Activated T-helper 2 cell treated with anti-CD3 and anti-CD28 coated beads, Interferon-gamma antibody, Interleukin-2, Interleukin-4, amounts not matched to agents 10 μg/mL and 5 μg/mL and 100 μg/mL, durations not matched to agents 14 hours and 24 hours and 36 hours (primary cell): ENCODE data around the gene ABL2. TPM values are rescaled to one million over a fixed set of nuclear protein-coding genes. Genes with fewer than 3 reads are reported as not detected.
A peak's percentile ranks its signal among the peaks of the same experiment; 100 is the strongest.
"Not testable (repeated sequence)": the region's sequence is repeated elsewhere in the genome, so short reads cannot be mapped to it uniquely, and the experiment has no call there.

ENCODE experiments used
- DNase-seq: peaks from one replicate; pipeline ENCODE4 v3.0.0; 2021; ENCODE audit warnings: low spot score
- H3K27ac Mint-ChIP-seq: one replicate; pipeline ENCODE4 v1.8.0; 2021; ENCODE audit warnings: mixed read lengths
- H3K27me3 Mint-ChIP-seq: one replicate; pipeline ENCODE4 v1.8.0; 2021; ENCODE audit warnings: low read depth, mixed read lengths
- H3K36me3 Mint-ChIP-seq: one replicate; pipeline ENCODE4 v1.8.0; 2021; ENCODE audit warnings: low read depth, mixed read lengths
- H3K4me1 Mint-ChIP-seq: one replicate; pipeline ENCODE4 v1.8.0; 2021; ENCODE audit warnings: low read depth, mixed read lengths
- H3K4me3 Mint-ChIP-seq: one replicate; pipeline ENCODE4 v1.8.0; 2021; ENCODE audit warnings: low read depth, mild to moderate bottlenecking, moderate library complexity, mixed read lengths
- H3K9me3 Mint-ChIP-seq: one replicate; pipeline ENCODE4 v1.8.0; 2021; ENCODE audit warnings: mixed read lengths
- intact Hi-C: fragments of 100-400 bp; cut with micrococcal nuclease; formaldehyde crosslinking; loops from one replicate; pipeline ENCODE4 v1.15.1; 2023
- total RNA-seq: library from RNA; stranded (reverse); gene quantifications from 2 replicates; pipeline ENCODE4 v1.2.3, GENCODE V29; 2022

ABL2 gene
- total RNA-seq, 1 donor from 2014 or later = 7.7 TPM

DNA sequence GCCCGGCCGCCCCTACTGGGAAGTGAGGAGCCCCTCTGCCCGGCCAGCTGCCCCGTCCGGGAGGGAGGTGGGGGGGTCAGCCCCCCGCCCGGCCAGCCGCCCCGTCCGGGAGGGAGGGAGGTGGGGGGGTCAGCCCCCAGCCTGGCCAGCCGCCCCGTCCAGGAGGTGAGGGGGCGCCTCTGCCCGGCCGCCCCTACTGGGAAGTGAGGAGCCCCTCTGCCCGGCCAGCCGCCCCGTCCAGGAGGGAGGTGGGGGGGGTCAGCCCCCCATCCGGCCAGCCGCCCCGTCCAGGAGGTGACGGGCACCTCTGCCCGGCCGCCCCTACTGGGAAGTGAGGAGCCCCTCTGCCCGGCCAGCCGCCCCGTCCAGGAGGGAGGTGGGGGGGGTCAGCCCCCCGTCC lies 93.8 kb downstream of the ABL2 start:
- H3K27ac Mint-ChIP-seq, H3K27me3 Mint-ChIP-seq, H3K4me3 Mint-ChIP-seq, H3K36me3 Mint-ChIP-seq, H3K4me1 Mint-ChIP-seq, DNase-seq, intact Hi-C loops, H3K9me3 Mint-ChIP-seq: not testable (repeated sequence)

DNA sequence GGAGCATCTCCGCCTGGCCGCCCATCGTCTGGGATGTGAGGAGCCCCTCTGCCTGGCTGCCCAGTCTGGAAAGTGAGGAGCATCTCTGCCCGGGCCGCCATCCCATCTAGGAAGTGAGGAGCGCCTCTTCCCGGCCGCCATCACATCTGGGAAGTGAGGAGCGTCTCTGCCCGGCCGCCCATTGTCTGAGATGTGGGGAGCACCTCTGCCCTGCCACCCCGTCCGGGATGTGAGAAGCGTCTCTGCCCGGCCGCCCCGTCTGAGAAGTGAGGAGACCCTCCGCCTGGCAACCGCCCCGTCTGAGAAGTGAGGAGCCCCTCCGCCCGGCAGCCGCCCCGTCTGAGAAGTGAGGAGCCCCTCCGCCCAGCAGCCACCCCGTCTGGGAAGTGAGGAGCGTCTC lies 94.3 kb downstream of the ABL2 start:
- H3K36me3 Mint-ChIP-seq, DNase-seq, H3K4me3 Mint-ChIP-seq, H3K27me3 Mint-ChIP-seq, H3K4me1 Mint-ChIP-seq, intact Hi-C loops, H3K9me3 Mint-ChIP-seq, H3K27ac Mint-ChIP-seq: not testable (repeated sequence)

DNA sequence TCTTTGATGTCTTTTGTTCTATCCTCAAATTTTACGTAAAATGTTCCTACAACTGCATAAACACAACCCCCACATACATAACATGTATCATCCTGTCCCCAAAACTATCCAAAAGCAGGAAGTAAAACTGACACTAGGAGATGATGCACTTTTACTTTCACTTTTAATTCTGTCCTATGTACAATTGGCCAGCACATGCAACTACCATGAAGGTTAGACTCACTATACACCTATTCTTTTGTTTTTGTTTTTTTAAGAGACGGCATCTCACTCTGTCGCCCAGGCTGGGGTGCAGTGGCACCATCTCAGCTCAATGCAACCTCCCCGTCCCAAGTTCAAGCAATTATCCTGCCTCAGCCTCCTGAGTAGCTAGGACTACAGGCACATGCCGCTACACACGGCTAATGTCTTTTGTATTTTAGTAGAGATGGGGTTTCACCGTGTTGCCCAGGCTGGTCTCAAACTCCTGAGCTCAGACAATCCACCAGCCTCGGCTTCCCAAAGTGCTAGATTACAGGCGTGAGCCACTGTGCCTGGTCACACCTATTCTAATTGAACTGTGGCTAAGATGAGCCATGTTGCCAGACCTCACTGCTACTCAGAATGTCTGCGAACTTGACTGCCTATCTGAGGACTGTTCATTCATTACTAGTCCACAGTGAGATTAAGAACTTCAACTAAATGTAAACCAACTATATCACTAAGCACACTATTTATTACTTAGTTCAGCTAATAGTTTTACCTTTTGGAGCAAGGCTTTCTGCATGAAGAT lies 99.6 kb downstream of the ABL2 start:
- peak overlapping the region; percentile 93 for H3K27ac Mint-ChIP-seq
- H3K4me3 Mint-ChIP-seq = peak overlapping the region; percentile 72
- H3K9me3 Mint-ChIP-seq = no peaks in the 10 kb centered on the region
- intact Hi-C loops = loop anchor here (1.0 to 2.0 kb wide), 6 partner anchors 11 to 239 kb away; no protein-coding TSS in a partner anchor
- DNase-seq = peak; percentile 23
- peaks cover 6% of the 10 kb centered on the region for H3K36me3 Mint-ChIP-seq
- H3K4me1 Mint-ChIP-seq = peaks cover 13% of the 10 kb centered on the region
- H3K27me3 Mint-ChIP-seq = no peaks in the 10 kb centered on the region

DNA sequence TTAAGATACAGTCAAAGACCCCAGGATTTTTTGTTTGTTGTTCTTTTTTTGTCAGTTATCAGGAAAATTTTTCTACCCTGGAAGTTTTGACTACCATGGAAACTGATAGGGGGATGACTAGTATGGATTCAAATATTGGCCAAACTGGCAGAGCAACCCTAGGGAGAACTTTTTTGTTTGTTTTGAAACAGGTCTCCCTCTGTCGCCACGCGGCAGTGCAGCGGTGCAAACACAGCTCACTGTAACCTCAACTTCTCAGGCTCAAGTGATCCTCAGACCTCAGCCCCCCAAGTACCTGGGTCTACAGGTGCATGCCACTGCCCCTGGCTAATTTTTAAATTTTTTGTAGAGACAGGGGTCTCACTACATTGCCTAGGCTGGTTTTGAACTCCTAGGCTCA lies 101.0 kb downstream of the ABL2 start:
- H3K4me3 Mint-ChIP-seq = no peak overlapping the region
- intact Hi-C loops = loop anchor here (2.0 kb wide), 2 partner anchors 74 to 240 kb away; no protein-coding TSS in a partner anchor
- H3K36me3 Mint-ChIP-seq = peaks cover 6% of the 10 kb centered on the region
- H3K27me3 Mint-ChIP-seq = no peaks in the 10 kb centered on the region
- H3K27ac Mint-ChIP-seq = no peak overlapping the region
- peaks cover 13% of the 10 kb centered on the region for H3K4me1 Mint-ChIP-seq
- no peaks in the 10 kb centered on the region for H3K9me3 Mint-ChIP-seq
- no peak for DNase-seq

DNA sequence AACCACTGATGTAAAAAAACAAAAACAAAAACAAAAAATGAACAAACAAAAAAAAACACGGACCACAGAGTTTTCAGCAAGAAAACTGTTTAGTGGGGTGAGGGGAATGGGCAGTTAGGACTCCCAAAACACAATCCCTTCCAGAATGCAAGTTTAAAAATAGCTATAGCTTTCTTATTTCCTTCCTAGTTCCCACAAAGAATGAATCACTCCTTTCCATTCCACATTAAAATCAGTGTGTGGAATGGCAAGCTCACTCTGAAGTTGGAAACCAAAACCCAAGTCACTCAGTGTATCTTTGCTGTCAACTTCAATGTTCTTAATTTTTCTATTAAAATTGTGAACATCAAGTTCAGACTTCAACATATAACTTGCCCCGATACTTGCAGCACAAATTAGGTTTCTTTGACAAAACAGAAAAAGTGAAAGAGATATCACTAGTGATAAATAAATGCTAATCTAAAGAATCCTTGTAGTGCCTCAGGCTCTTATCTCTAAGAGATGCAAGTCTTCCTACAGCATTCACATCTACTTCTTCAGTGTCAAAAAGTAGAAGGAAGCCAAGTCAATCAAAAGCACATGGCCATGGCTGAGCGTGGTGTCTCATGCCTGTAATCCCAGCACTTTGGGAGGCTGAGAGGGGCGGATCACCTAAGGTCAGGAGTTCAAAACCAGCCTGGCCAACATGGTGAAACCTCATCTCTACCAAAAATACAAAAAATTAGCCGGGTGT lies 102.1 kb downstream of the ABL2 start:
- H3K9me3 Mint-ChIP-seq = no peaks in the 10 kb centered on the region
- no peak overlapping the region for H3K4me3 Mint-ChIP-seq
- DNase-seq = no peak
- H3K4me1 Mint-ChIP-seq = peaks cover 13% of the 10 kb centered on the region
- no peaks in the 10 kb centered on the region for H3K27me3 Mint-ChIP-seq
- H3K27ac Mint-ChIP-seq = no peak overlapping the region
- peaks cover 6% of the 10 kb centered on the region for H3K36me3 Mint-ChIP-seq
- intact Hi-C loops = no loop called here

DNA sequence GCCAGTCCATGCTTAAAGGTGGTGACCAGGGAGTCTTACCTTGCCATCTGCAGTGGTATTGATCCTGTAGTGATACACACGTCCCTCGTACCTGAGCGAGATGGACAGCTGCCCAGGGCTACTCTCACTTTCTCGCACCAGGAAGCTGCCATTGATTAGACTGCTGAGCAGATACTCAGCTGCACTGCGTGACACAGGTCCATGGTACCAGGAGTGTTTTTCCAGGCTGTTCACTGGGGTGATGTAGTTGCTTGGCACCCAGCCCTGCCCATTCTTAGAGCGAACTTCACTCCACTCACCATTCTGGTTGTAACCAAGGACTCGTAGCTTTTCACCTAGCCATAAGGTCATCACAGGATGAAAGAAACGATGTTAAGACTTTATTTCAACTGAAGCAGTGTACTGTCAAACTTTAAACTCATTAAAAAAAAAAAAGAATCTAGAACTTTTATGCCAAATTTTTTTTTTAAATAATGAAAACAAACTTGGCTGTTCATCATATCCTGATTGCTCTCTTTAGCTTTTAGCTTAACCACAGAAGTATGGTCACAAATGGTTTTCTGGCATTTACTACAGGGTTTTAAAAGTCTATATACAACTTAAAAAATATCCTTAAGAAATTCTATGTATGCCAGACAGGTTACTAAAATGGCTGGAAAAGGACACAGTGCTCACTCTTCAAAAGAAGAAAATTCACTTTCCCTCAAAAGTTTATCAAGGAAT lies 103.0 kb downstream of the ABL2 start:
- Mint-ChIP-seq H3K36me3 (peaks cover 6% of the 10 kb centered on the region), H3K27me3 (no peaks in the 10 kb centered on the region), H3K4me1 (peaks cover 15% of the 10 kb centered on the region), H3K9me3 (no peaks in the 10 kb centered on the region), H3K4me3 (no peak overlapping the region), H3K27ac (no peak overlapping the region)
- DNase-seq = no peak
- intact Hi-C loops = no loop called here

DNA sequence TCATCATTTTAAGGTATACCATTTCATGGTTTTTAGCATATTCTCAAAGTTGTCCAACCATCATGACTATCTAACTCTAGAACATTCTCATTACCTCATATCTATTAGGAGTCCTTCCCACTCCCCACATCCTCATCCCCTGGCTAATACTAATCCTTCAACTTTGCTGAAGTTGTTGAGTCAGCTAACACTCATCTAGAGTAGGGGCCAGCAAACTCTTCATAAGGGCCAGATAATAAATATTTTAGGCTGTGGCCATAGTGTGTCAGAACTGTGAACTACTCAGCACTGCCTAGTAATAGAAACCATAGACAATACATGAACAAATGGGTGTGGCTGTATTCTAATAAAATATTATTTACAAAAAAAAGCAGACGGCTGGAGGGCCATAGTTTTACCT lies 104.6 kb downstream of the ABL2 start:
- no peak for DNase-seq
- intact Hi-C loops = no loop called here
- Mint-ChIP-seq H3K27me3 (no peaks in the 10 kb centered on the region), H3K4me3 (no peak overlapping the region), H3K9me3 (no peaks in the 10 kb centered on the region), H3K36me3 (no peaks in the 10 kb centered on the region), H3K27ac (no peak overlapping the region), H3K4me1 (peaks cover 21% of the 10 kb centered on the region)

DNA sequence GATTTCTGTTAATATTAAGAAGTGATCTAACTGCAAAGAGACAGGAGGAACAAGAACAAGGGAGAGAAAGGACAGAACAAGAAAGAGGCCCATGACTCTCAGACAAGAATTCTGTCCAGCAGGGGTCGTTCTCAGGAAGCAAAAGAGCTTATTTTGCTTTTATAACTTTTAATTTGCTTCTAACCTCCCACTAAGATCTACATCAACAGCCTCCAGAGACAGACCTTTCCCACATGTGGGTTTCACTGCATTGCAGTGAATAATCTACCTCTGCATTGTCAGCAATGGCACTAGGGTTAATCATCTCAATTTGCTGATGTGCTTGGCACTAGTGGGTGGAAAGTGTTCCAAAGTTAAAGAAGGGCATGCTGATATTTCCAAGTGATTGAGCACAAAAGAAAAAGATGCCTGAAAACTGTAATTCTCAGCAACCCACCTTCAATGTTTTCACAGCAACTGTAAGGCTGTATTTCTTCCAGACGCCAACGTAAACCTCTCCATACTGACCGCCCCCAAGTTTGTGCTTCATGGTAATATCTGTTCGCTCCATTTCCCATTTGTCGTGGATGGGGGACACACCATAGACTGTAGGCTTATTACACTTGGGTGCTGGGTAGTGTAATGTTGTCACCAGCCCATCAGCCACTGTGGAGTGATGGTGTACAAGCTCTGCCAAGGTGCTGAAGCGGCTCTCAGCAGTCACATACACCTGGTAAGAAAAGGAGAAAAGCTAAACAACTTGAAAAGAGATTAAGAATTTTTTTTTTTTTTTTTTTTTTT lies 108.1 kb downstream of the ABL2 start:
- peaks cover 13% of the 10 kb centered on the region for H3K36me3 Mint-ChIP-seq
- no peaks in the 10 kb centered on the region for H3K9me3 Mint-ChIP-seq
- H3K4me3 Mint-ChIP-seq = no peak overlapping the region
- peaks cover 8% of the 10 kb centered on the region for H3K4me1 Mint-ChIP-seq
- H3K27me3 Mint-ChIP-seq = no peaks in the 10 kb centered on the region
- H3K27ac Mint-ChIP-seq = no peak overlapping the region
- intact Hi-C loops = loop anchor here (1.0 to 2.0 kb wide), 4 partner anchors 73 to 248 kb away; partner anchors contain the start of genes ABL2 and SOAT1
- no peak for DNase-seq

DNA sequence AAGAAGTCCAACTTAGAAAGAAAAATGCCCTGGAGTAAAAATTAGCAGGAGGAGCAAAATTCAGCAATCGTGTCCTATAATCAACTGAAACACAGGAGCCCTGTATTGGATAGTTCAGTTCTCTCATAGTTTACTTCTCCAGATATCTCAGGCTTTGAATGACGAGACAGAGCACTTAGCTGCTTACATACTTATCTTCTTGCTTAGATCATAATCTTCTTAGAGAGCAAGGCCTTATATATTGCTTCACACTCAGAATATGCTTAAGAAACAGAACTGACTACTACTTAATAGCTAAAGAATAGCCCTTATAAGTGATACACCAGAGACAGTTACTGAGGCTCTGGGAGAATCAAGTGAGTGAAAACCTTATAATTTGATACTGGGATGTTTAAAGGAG lies 108.7 kb downstream of the ABL2 start:
- H3K9me3 Mint-ChIP-seq = no peaks in the 10 kb centered on the region
- no peak for DNase-seq
- peaks cover 8% of the 10 kb centered on the region for H3K4me1 Mint-ChIP-seq
- intact Hi-C loops = loop anchor here (1.0 to 2.0 kb wide), 4 partner anchors 74 to 249 kb away; partner anchors contain the start of genes ABL2 and SOAT1
- peaks cover 13% of the 10 kb centered on the region for H3K36me3 Mint-ChIP-seq
- H3K27ac Mint-ChIP-seq = no peak overlapping the region
- no peak overlapping the region for H3K4me3 Mint-ChIP-seq
- H3K27me3 Mint-ChIP-seq = no peaks in the 10 kb centered on the region

DNA sequence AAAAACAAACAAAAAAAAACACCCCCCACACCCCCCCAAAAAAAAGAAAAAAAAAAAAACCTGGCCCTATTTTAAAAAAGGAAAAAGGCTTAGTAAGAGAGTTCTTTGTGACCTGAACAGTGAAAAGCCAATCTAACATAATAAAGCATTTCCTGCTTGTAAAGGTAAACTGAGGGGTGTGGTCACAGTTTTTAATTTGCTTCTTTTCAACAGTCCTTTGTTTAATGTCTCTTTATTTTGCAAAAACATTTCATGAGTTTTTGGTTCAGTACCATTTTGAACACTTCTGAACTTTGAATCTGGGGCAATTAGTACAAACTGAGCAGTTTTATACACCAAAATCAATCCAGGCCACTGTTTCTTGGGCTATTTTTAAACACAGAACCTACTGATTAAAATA lies 110.0 kb downstream of the ABL2 start:
- intact Hi-C loops = no loop called here
- peaks cover 8% of the 10 kb centered on the region for H3K4me1 Mint-ChIP-seq
- no peaks in the 10 kb centered on the region for H3K9me3 Mint-ChIP-seq
- no peak overlapping the region for H3K4me3 Mint-ChIP-seq
- peaks cover 13% of the 10 kb centered on the region for H3K36me3 Mint-ChIP-seq
- H3K27ac Mint-ChIP-seq = no peak overlapping the region
- DNase-seq = no peak
- H3K27me3 Mint-ChIP-seq = no peaks in the 10 kb centered on the region

DNA sequence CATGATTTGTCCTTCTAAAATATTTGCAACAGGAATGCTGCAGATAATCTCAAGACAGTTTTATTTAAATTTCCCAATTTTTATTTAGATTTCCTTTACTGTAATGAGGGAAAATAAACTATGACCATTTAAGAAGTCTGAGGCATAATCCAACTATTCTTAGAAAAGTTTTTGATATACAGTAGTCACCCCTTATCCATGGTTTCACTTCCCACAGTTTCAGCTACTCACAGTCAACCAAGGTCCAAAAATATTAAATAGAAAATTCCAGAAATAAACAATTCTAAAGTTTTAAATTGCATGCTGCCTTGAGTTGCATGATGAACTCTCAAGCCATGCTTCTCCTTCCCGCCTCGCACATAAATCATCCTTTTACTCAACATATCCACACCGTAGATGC lies 114.3 kb downstream of the ABL2 start:
- no peak overlapping the region for H3K27ac Mint-ChIP-seq
- H3K4me3 Mint-ChIP-seq = no peak overlapping the region
- no peak for DNase-seq
- peaks cover 13% of the 10 kb centered on the region for H3K36me3 Mint-ChIP-seq
- H3K27me3 Mint-ChIP-seq = no peaks in the 10 kb centered on the region
- intact Hi-C loops = no loop called here
- no peaks in the 10 kb centered on the region for H3K4me1 Mint-ChIP-seq
- no peaks in the 10 kb centered on the region for H3K9me3 Mint-ChIP-seq

DNA sequence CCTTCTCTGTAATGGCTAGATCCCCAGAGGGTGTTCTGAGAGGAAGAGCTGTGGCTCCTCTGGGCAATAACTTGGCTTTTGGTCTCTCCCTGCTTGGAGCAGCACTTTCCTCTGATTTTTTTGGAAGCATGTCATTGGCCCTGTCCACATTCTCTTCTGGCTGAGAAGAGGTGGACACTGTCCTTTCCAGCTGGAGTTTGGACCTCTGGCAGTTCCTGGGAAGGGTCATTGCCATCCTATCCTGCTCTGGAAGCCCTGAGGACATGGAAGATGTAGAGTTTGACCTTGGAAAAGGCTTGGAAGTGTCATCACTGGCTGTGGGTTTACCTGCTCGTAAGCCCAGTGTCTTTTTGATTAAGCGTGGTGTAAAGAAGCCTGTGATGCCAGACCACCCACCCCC lies 120.8 kb downstream of the ABL2 start:
- intact Hi-C loops = no loop called here
- no peaks in the 10 kb centered on the region for H3K9me3 Mint-ChIP-seq
- H3K27ac Mint-ChIP-seq = no peak overlapping the region
- no peak for DNase-seq
- H3K4me1 Mint-ChIP-seq = no peaks in the 10 kb centered on the region
- H3K27me3 Mint-ChIP-seq = no peaks in the 10 kb centered on the region
- no peak overlapping the region for H3K4me3 Mint-ChIP-seq
- H3K36me3 Mint-ChIP-seq = peaks cover 10% of the 10 kb centered on the region
